H9 (cell line): ENCODE measurements around the gene DLG2. TPM values are rescaled to one million over a fixed set of nuclear protein-coding genes. Genes with fewer than 3 reads are reported as not detected.

Experiments
- DNase-seq: peaks from one replicate; pipeline ENCODE4 v3.0.0-alpha.2; 2017
- H2AFZ ChIP-seq: one replicate; pipeline ENCODE4 v1.6.1; 2013; ENCODE audit warnings: mild to moderate bottlenecking, low read length, control low read depth, moderate library complexity
- H2AK5ac ChIP-seq: 2 replicates; pipeline ENCODE4 v1.6.1; 2013; ENCODE audit warnings: low read length, control low read depth, mixed read lengths; ENCODE audit not compliant: insufficient read length
- H2BK120ac ChIP-seq: one replicate; pipeline ENCODE4 v1.6.1; 2013; ENCODE audit warnings: low read depth, mild to moderate bottlenecking, low read length, control low read depth, inconsistent platforms; ENCODE audit not compliant: poor library complexity, severe bottlenecking
- H2BK12ac ChIP-seq: 2 replicates; pipeline ENCODE4 v1.6.1; 2013; ENCODE audit warnings: low read length, control low read depth, mixed read lengths, low read depth; ENCODE audit not compliant: insufficient read length
- H2BK15ac ChIP-seq: 2 replicates; pipeline ENCODE4 v1.6.1; 2013; ENCODE audit warnings: low read depth, low read length, control low read depth
- H2BK20ac ChIP-seq: one replicate; pipeline ENCODE4 v1.6.1; 2013; ENCODE audit warnings: low read depth, mild to moderate bottlenecking, low read length, control low read depth, inconsistent platforms; ENCODE audit not compliant: poor library complexity, severe bottlenecking
- H2BK5ac ChIP-seq: 2 replicates; pipeline ENCODE4 v1.6.1; 2013; ENCODE audit warnings: low read length, control low read depth, mixed read lengths; ENCODE audit not compliant: insufficient read length
- H3K14ac ChIP-seq: 2 replicates; pipeline ENCODE4 v1.6.1; 2013; ENCODE audit warnings: low read length, control low read depth; ENCODE audit not compliant: insufficient read depth
- H3K18ac ChIP-seq: 2 replicates; pipeline ENCODE4 v1.6.1; 2013; ENCODE audit warnings: low read depth, mild to moderate bottlenecking, mixed read lengths, low read length, control low read depth; ENCODE audit not compliant: insufficient read length
- H3K23ac ChIP-seq: 2 replicates; pipeline ENCODE4 v1.6.1; 2013; ENCODE audit warnings: low read length, control low read depth, mixed read lengths, low read depth; ENCODE audit not compliant: insufficient read length
- H3K23me2 ChIP-seq: 2 replicates; pipeline ENCODE4 v1.6.1; 2013; ENCODE audit warnings: low read depth, mild to moderate bottlenecking, mixed read lengths, low read length, control low read depth; ENCODE audit not compliant: insufficient read length, poor library complexity, severe bottlenecking
- H3K27ac ChIP-seq: 2 replicates; pipeline ENCODE4 v1.5.1; 2013; ENCODE audit warnings: low read length, control low read depth, mixed read lengths, low read depth; ENCODE audit not compliant: insufficient read length
- H3K27me3 ChIP-seq: 2 replicates; pipeline ENCODE4 v1.6.1; 2013; ENCODE audit warnings: low read length, control low read depth, inconsistent platforms; ENCODE audit not compliant: insufficient read depth
- H3K4ac ChIP-seq: 2 replicates; pipeline ENCODE4 v1.6.1; 2013; ENCODE audit warnings: low read depth, mild to moderate bottlenecking, control low read depth, inconsistent platforms, low read length, moderate library complexity
- H3K4me1 ChIP-seq: 2 replicates; pipeline ENCODE4 v1.6.1; 2013; ENCODE audit warnings: low read length, control low read depth, inconsistent platforms; ENCODE audit not compliant: insufficient read depth
- H3K4me2 ChIP-seq: 2 replicates; pipeline ENCODE4 v1.6.1; 2013; ENCODE audit warnings: low read length, control low read depth, mixed read lengths; ENCODE audit not compliant: insufficient read length, insufficient read depth
- H3K56ac ChIP-seq: 2 replicates; pipeline ENCODE4 v1.6.1; 2013; ENCODE audit warnings: low read depth, mild to moderate bottlenecking, mixed read lengths, low read length, control low read depth; ENCODE audit not compliant: insufficient read length
- H3K79me1 ChIP-seq: 2 replicates; pipeline ENCODE4 v1.6.1; 2013; ENCODE audit warnings: low read depth, mild to moderate bottlenecking, moderate library complexity, low read length, control low read depth, inconsistent platforms; ENCODE audit not compliant: insufficient read depth, poor library complexity, severe bottlenecking
- H3K79me2 ChIP-seq: 2 replicates; pipeline ENCODE4 v1.6.1; 2013; ENCODE audit warnings: low read length, control low read depth, inconsistent platforms; ENCODE audit not compliant: insufficient read depth
- H3K9ac ChIP-seq: 2 replicates; pipeline ENCODE4 v1.6.1; 2013; ENCODE audit warnings: low read length, control low read depth, mixed read lengths; ENCODE audit not compliant: insufficient read length; ENCODE audit errors: extremely low read depth
- H3K9me3 ChIP-seq: one replicate; pipeline ENCODE4 v1.6.1; 2013; ENCODE audit warnings: low read depth, low read length, inconsistent platforms; ENCODE audit not compliant: control insufficient read depth
- H3T11ph ChIP-seq: one replicate; pipeline ENCODE4 v1.6.1; 2013; ENCODE audit warnings: mild to moderate bottlenecking, low read length, control low read depth, inconsistent platforms
- H4K20me1 ChIP-seq: one replicate; pipeline ENCODE4 v1.6.1; 2013; ENCODE audit not compliant: control insufficient read depth, insufficient read length, insufficient read depth
- H4K5ac ChIP-seq: 2 replicates; pipeline ENCODE4 v1.6.1; 2013; ENCODE audit warnings: low read depth, mild to moderate bottlenecking, mixed read lengths, low read length, control low read depth; ENCODE audit not compliant: insufficient read length
- H4K8ac ChIP-seq: replicated peaks from 2 replicates; pipeline ENCODE4 v1.6.1; 2013; ENCODE audit warnings: low read length, control low read depth, mixed read lengths, low read depth; ENCODE audit not compliant: insufficient read length
- H4K91ac ChIP-seq: 2 replicates; pipeline ENCODE4 v1.6.1; 2013; ENCODE audit warnings: low read depth, mild to moderate bottlenecking, moderate library complexity, mixed read lengths, low read length, control low read depth; ENCODE audit not compliant: insufficient read length
- H3K27ac Mint-ChIP-seq, 3 experiments: 2 replicates in 2 of 3; 3 replicates in 1 of 3; pipeline ENCODE4 v1.8.0; 2020 to 2021; ENCODE audit warnings: mixed read lengths in 3 of 3, mild to moderate bottlenecking in 1 of 3, moderate library complexity in 1 of 3
- H3K27me3 Mint-ChIP-seq: 2 replicates; pipeline ENCODE4 v1.8.0; 2021; ENCODE audit warnings: low read depth, mild to moderate bottlenecking, moderate library complexity, mixed read lengths
- H3K36me3 Mint-ChIP-seq, 3 experiments: 2 replicates in 2 of 3; 3 replicates in 1 of 3; pipeline ENCODE4 v1.8.0; 2020 to 2021; ENCODE audit warnings: low read depth in 3 of 3, mixed read lengths in 3 of 3; ENCODE audit not compliant: insufficient read depth in 1 of 3
- H3K4me1 Mint-ChIP-seq, 2 experiments: 2 replicates each; pipeline ENCODE4 v1.8.0; 2020; ENCODE audit warnings: mixed read lengths in 2 of 2
- H3K4me3 Mint-ChIP-seq, 2 experiments: 2 replicates in 1 of 2; 3 replicates in 1 of 2; pipeline ENCODE4 v1.8.0; 2020 to 2021; ENCODE audit warnings: mild to moderate bottlenecking in 2 of 2, mixed read lengths in 2 of 2, moderate library complexity in 1 of 2
- H3K9me3 Mint-ChIP-seq, 2 experiments: 2 replicates in 1 of 2; 3 replicates in 1 of 2; pipeline ENCODE4 v1.8.0; 2020; ENCODE audit warnings: mild to moderate bottlenecking in 2 of 2, mixed read lengths in 2 of 2, moderate library complexity in 1 of 2
- WGBS: extraction: QIAGEN DNeasy Blood & Tissue Kit; methylation state at CpG from one replicate; pipeline ENCODE4 v1.1.7; 2013; ENCODE audit warnings: missing lambda C conversion rate, low lambda C conversion rate, mixed read lengths; ENCODE audit not compliant: insufficient read length; ENCODE audit errors: extremely low coverage; 5-methylcytosine and 5-hydroxymethylcytosine counted together
- total RNA-seq: library from RNA; stranded (reverse); gene quantifications from 2 replicates; pipeline ENCODE4 v1.2.1, GENCODE V29; 2021
- TF ChIP-seq, protein P1 (sequence below): fragments of 200-600 bp; sonication (generic); conservative IDR thresholded peaks from 3 replicates; pipeline ENCODE4 v1.8.0; 2021; ENCODE audit warnings: antibody characterized with exemption, mild to moderate bottlenecking

DLG2 gene
- total RNA-seq, 1 experiment from 2014 or later: 8.0 TPM

- Histone ChIP-seq H3K56ac (no peak overlapping the region), H3K79me1 (no peaks in the 10 kb centered on the region), H3K9me3 (no peaks in the 10 kb centered on the region), H3K18ac (no peak overlapping the region), H4K8ac (no peak overlapping the region), H3K14ac (no peak overlapping the region), H3K23me2 (no peaks in the 10 kb centered on the region), H4K20me1 (no peaks in the 10 kb centered on the region), H3K27me3 (no peaks in the 10 kb centered on the region), H2BK20ac (no peak overlapping the region), H2BK12ac (no peak overlapping the region), H3K27ac (no peak overlapping the region), H3K4me1 (no peaks in the 10 kb centered on the region), H3K23ac (no peak overlapping the region), H3K79me2 (no peaks in the 10 kb centered on the region), H2BK120ac (no peak overlapping the region), H2BK15ac (no peak overlapping the region), H3T11ph (no peak overlapping the region), H3K4ac (no peak overlapping the region), H4K5ac (no peak overlapping the region), H2BK5ac (no peak overlapping the region), H2AK5ac (no peak overlapping the region), H4K91ac (no peak overlapping the region), H2AFZ (no peak overlapping the region), H3K9ac (no peak overlapping the region), H3K4me2 (no peak overlapping the region)
- no peak for DNase-seq
- H3K36me3 Mint-ChIP-seq: no peaks in the 10 kb centered on the region
- no peak overlapping the region for H3K4me3 Mint-ChIP-seq
- TF ChIP-seq, protein P1, sequence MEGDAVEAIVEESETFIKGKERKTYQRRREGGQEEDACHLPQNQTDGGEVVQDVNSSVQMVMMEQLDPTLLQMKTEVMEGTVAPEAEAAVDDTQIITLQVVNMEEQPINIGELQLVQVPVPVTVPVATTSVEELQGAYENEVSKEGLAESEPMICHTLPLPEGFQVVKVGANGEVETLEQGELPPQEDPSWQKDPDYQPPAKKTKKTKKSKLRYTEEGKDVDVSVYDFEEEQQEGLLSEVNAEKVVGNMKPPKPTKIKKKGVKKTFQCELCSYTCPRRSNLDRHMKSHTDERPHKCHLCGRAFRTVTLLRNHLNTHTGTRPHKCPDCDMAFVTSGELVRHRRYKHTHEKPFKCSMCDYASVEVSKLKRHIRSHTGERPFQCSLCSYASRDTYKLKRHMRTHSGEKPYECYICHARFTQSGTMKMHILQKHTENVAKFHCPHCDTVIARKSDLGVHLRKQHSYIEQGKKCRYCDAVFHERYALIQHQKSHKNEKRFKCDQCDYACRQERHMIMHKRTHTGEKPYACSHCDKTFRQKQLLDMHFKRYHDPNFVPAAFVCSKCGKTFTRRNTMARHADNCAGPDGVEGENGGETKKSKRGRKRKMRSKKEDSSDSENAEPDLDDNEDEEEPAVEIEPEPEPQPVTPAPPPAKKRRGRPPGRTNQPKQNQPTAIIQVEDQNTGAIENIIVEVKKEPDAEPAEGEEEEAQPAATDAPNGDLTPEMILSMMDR: no peak
- no CpG with 5 or more reads among the region's 1 CpG for WGBS
- no peaks in the 10 kb centered on the region for H3K9me3 Mint-ChIP-seq
- H3K27ac Mint-ChIP-seq: no peak overlapping the region
- H3K27me3 Mint-ChIP-seq: no peaks in the 10 kb centered on the region
- H3K4me1 Mint-ChIP-seq: peaks cover 8 to 11% of the 10 kb centered on the region in 2 experiments
Measured at GRCh38 chr11:83979593-83979992, 1647.6 kb downstream of the DLG2 start.
